GM12801 (cell line): Measurements from ENCODE around the gene LIMK1.

Experiments used
- CTCF ChIP-seq: IDR thresholded peaks from one replicate; pipeline ENCODE4 v1.5.1; 2011; ENCODE audit warnings: control low read depth; ENCODE audit not compliant: insufficient read length; ENCODE audit errors: extremely low read depth

LIMK1 gene

DNA sequence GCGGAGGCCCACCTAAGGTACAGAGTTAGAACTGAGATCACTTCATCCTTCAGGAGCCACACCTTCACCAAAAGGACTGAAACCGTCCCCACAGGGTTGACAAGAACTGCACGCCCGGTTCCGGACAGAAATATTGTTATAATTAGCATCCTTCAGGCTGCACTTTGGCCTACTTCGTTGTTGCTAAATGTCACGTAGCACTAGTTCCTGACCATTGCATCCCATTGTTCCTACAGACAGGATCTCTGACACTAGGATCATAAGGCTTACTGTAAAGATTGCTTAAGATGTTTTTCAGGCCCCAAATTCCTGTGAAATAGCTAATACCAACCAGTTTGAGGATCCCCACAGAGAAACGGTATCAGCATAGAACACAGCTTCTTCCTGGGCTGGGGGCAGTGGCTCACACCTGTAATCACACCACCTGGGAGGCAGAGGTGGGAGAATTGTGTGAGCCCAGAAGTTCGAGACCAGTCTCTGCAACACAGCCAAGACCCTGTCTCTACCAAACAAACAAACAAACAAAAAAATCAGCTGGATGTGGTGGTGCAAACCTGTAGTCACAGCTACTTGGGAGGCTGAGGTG, 72.3 kb downstream of the LIMK1 start:
- no peak for TF ChIP-seq CTCF

- TF ChIP-seq CTCF: no peak
Observed at GRCh38 chr7:74157605-74158004, 74.0 kb downstream of the LIMK1 start.

DNA sequence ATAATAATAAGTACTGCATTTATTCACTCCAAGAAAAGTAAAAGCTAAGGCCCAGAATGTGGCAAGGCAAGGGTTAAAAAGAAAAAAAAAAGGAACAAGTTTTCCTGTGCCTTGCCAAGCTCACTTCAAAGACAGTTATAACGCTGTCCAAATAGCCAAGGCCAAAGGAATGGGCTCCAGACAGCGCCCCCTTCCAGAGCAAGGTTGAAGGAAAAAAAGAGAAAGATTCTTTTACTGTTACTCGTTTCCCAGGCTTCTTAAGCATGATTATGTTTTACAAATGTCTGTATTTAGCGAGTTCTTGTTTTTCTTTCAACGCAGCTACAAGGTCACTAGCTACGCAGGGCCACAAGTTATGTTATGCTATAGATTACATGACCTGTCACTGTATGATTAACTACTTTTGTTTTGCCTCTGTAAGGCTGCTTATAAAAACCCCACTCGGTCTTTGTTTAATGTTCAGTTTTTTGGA, 81.4 kb downstream of the LIMK1 start:
- TF ChIP-seq CTCF: no peak

- no peak for TF ChIP-seq CTCF
Observed at GRCh38 chr7:74165867-74166593, 82.4 kb downstream of the LIMK1 start.
